GM23338 (cell line): ENCODE measurements around the gene MAZ. TPM values are rescaled to one million over a fixed set of nuclear protein-coding genes. Genes with fewer than 3 reads are reported as not detected.

Experiments used
- ATAC-seq: fragments of 200-7000 bp; cut with Tn5 transposase; 3 replicates; pipeline ENCODE4 v1.9.1; 2020
- DNase-seq: peaks from one replicate; pipeline ENCODE4 v3.0.0-alpha.2; 2015; ENCODE audit warnings: low spot score
- H2AFZ ChIP-seq: fragments of 200-600 bp; sonication (generic); 2 replicates; pipeline ENCODE4 v1.8.0; 2016; ENCODE audit warnings: antibody characterized with exemption, mild to moderate bottlenecking, moderate library complexity
- H3F3A ChIP-seq: fragments of 200-600 bp; sonication (generic); replicated peaks from 2 replicates; pipeline ENCODE4 v1.8.0; 2017; ENCODE audit warnings: antibody characterized with exemption, mixed run types, low read depth
- H3K27ac ChIP-seq: fragments of 200-600 bp; sonication (generic); 2 replicates; pipeline ENCODE4 v1.6.1; 2016; ENCODE audit warnings: low read depth
- H3K27me3 ChIP-seq: fragments of 200-600 bp; sonication (generic); 2 replicates; pipeline ENCODE4 v1.8.0; 2016; ENCODE audit warnings: mild to moderate bottlenecking, mixed run types, moderate library complexity; ENCODE audit not compliant: insufficient read depth
- H3K36me3 ChIP-seq: fragments of 200-600 bp; sonication (generic); 2 replicates; pipeline ENCODE4 v1.8.0; 2016; ENCODE audit warnings: mild to moderate bottlenecking; ENCODE audit not compliant: insufficient read depth
- H3K4me1 ChIP-seq: fragments of 200-600 bp; sonication (generic); 2 replicates; pipeline ENCODE4 v1.8.0; 2016; ENCODE audit warnings: mild to moderate bottlenecking, moderate library complexity; ENCODE audit not compliant: insufficient read depth
- H3K4me2 ChIP-seq: fragments of 200-600 bp; sonication (generic); 2 replicates; pipeline ENCODE4 v1.7.1; 2017; ENCODE audit warnings: mixed run types
- H3K4me3 ChIP-seq: fragments of 200-600 bp; sonication (generic); 2 replicates; pipeline ENCODE4 v1.6.1; 2016; ENCODE audit warnings: mixed run types
- H3K79me2 ChIP-seq: fragments of 200-600 bp; sonication (generic); replicated peaks from 2 replicates; pipeline ENCODE4 v1.8.0; 2017; ENCODE audit warnings: mild to moderate bottlenecking; ENCODE audit not compliant: insufficient read depth
- H3K9me2 ChIP-seq: fragments of 200-600 bp; sonication (generic); 2 replicates; pipeline ENCODE4 v1.8.0; 2017; ENCODE audit not compliant: insufficient read depth
- H4K20me1 ChIP-seq: fragments of 200-600 bp; sonication (generic); replicated peaks from 2 replicates; pipeline ENCODE4 v1.8.0; 2017; ENCODE audit warnings: mild to moderate bottlenecking; ENCODE audit not compliant: insufficient read depth
- H3K27ac Mint-ChIP-seq: 2 replicates; pipeline ENCODE4 v1.8.0; 2020; ENCODE audit warnings: inconsistent platforms, mild to moderate bottlenecking, moderate library complexity, mixed read lengths
- H3K27me3 Mint-ChIP-seq: 3 replicates; pipeline ENCODE4 v1.8.0; 2022; ENCODE audit warnings: low read depth, mild to moderate bottlenecking, moderate library complexity, mixed read lengths, inconsistent platforms; ENCODE audit not compliant: insufficient read depth, poor library complexity
- H3K36me3 Mint-ChIP-seq: 3 replicates; pipeline ENCODE4 v1.8.0; 2021; ENCODE audit warnings: low read depth, mild to moderate bottlenecking, inconsistent platforms, moderate library complexity, mixed read lengths
- H3K4me1 Mint-ChIP-seq: 3 replicates; pipeline ENCODE4 v1.8.0; 2020; ENCODE audit warnings: mild to moderate bottlenecking, inconsistent platforms, mixed read lengths
- H3K4me3 Mint-ChIP-seq: 3 replicates; pipeline ENCODE4 v1.8.0; 2021; ENCODE audit warnings: moderate library complexity, mild to moderate bottlenecking, inconsistent platforms, mixed read lengths
- H3K9me3 Mint-ChIP-seq: 3 replicates; pipeline ENCODE4 v1.8.0; 2020; ENCODE audit warnings: moderate library complexity, mild to moderate bottlenecking, inconsistent platforms, mixed read lengths
- CREB1 ChIP-seq: fragments of 250-450 bp; sonication (Bioruptor Pico); IDR thresholded peaks from 2 replicates; pipeline ENCODE4 v1.5.0; 2020; ENCODE audit warnings: low read depth, mild to moderate bottlenecking, moderate library complexity
- EZH2 ChIP-seq: fragments of 200-600 bp; sonication (generic); IDR thresholded peaks from one replicate; pipeline ENCODE4 v1.8.0; 2017; ENCODE audit warnings: antibody characterized with exemption, mild to moderate bottlenecking, low read depth; ENCODE audit not compliant: unreplicated experiment
- EZH2phosphoT487 ChIP-seq: fragments of 200-600 bp; sonication (generic); IDR thresholded peaks from one replicate; pipeline ENCODE4 v1.8.1; 2018; ENCODE audit warnings: antibody characterized with exemption; ENCODE audit not compliant: unreplicated experiment
- JUNB ChIP-seq: IDR thresholded peaks from one replicate; pipeline ENCODE4 v1.6.1; 2016; ENCODE audit warnings: antibody characterized with exemption; ENCODE audit not compliant: unreplicated experiment
- NANOG ChIP-seq: IDR thresholded peaks from 2 replicates; pipeline ENCODE4 v1.6.1; 2016; ENCODE audit warnings: antibody characterized with exemption, borderline replicate concordance
- POLR2AphosphoS5 ChIP-seq: IDR thresholded peaks from 2 replicates; pipeline ENCODE4 v1.6.1; 2016; ENCODE audit warnings: antibody characterized with exemption, low read depth
- STAT1 ChIP-seq: IDR thresholded peaks from one replicate; pipeline ENCODE4 v1.6.1; 2016; ENCODE audit warnings: antibody characterized with exemption; ENCODE audit not compliant: unreplicated experiment
- ZNF114 ChIP-seq: fragments of 250-450 bp; sonication (Bioruptor Pico); IDR thresholded peaks from 2 replicates; pipeline ENCODE4 v1.5.0; 2020; ENCODE audit warnings: mild to moderate bottlenecking, moderate library complexity
- ZNF331 ChIP-seq: fragments of 250-450 bp; sonication (Bioruptor Pico); IDR thresholded peaks from 2 replicates; pipeline ENCODE4 v1.5.0; 2020; ENCODE audit warnings: low read depth, mild to moderate bottlenecking, moderate library complexity
- polyA plus RNA-seq: library from polyadenylated mRNA; unstranded; fragments of >200 nt; fragmentation: Nextera tagmentation; extraction: Ambion mirVana; gene quantifications from 2 replicates; pipeline ENCODE4 v1.2.1, GENCODE V29; 2016
- total RNA-seq: library from RNA; depleted of rRNA; stranded (reverse); fragments of >200 nt; shearing (Covaris generic); gene quantifications from 2 replicates; pipeline ENCODE4 v1.2.3, GENCODE V29; 2014
- TF ChIP-seq, protein P1 (sequence below), 2 experiments: fragments of 200-600 bp in 1 of 2; sonication (generic) in 1 of 2; conservative IDR thresholded peaks; 2 replicates each; pipeline versions ENCODE4 v1.5.1 to v1.6.1; 2016 to 2017; ENCODE audit warnings: antibody characterized with exemption in 2 of 2, low read depth in 2 of 2, mild to moderate bottlenecking in 2 of 2, moderate library complexity in 1 of 2
- TF ChIP-seq, protein P2 (sequence below): IDR thresholded peaks from 2 replicates; pipeline ENCODE4 v1.6.1; 2016; ENCODE audit warnings: antibody characterized with exemption
- TF ChIP-seq, protein P3 (sequence below): IDR thresholded peaks from one replicate; pipeline ENCODE4 v1.6.1; 2018; ENCODE audit warnings: antibody characterized with exemption; ENCODE audit not compliant: unreplicated experiment

Gene MAZ
- total and polyA plus RNA-seq, 2 experiments from 2014 or later, result 155 to 270 TPM

DNA sequence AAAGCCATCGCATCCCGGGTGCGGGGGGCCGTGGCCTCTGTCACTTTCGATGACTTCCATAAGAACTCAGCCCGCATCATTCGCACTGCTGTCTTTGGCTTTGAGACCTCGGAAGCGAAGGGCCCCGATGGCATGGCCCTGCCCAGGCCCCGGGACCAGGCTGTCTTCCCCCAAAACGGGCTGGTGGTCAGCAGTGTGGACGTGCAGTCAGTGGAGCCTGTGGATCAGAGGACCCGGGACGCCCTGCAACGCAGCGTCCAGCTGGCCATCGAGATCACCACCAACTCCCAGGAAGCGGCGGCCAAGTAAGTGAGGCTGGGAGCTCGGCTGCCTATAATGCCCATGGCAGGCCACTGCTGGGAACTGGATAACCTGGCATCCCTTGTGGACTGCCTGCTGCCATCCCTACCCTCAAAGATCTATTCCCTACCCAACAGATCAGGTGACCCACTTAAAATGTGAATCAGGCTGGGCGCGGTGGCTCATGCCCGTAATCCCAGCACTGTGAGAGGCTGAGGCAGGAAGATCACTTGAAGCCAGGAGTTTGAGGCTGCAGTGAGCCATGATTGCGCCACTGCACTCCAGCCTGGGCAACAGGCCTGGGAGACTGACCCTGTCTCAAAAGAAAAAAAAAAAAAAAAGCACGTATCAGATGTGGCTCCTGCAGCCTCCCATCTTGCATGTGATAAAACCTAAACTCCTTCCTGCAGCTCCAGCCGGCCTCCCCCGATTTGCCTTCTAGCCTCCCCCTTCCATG is 38.4 kb downstream of the MAZ start:
- TF ChIP-seq JUNB, result no peak
- no peak for TF ChIP-seq ZNF331 (CRISPR knock-in tag)
- TF ChIP-seq POLR2AphosphoS5, result no peak
- no peak for TF ChIP-seq CREB1 (CRISPR knock-in tag)
- no peak for TF ChIP-seq EZH2phosphoT487
- TF ChIP-seq EZH2, result no peak
- TF ChIP-seq STAT1, result no peak
- no peaks in the 10 kb centered on the region for H3K4me1 ChIP-seq
- no peaks in the 10 kb centered on the region for H3F3A ChIP-seq
- no peaks in the 10 kb centered on the region for H3K79me2 ChIP-seq
- H3K4me2 ChIP-seq, result no peak overlapping the region
- H3K4me1 Mint-ChIP-seq, result peaks cover 8% of the 10 kb centered on the region; the same call in 2 of the 3 replicates
- H3K27ac ChIP-seq, result no peak overlapping the region
- H3K9me3 Mint-ChIP-seq, result no peaks in the 10 kb centered on the region; the same call in 2 of the 3 replicates
- H2AFZ ChIP-seq, result no peak overlapping the region
- H3K4me3 ChIP-seq, result no peak overlapping the region
- no peak for DNase-seq
- no peaks in the 10 kb centered on the region for H3K36me3 Mint-ChIP-seq
- no peak overlapping the region for H3K27ac Mint-ChIP-seq
- H3K27me3 Mint-ChIP-seq, result peaks cover 9% of the 10 kb centered on the region
- H3K4me3 Mint-ChIP-seq, result no peak overlapping the region
- no peaks in the 10 kb centered on the region for H3K9me2 ChIP-seq
- no peaks in the 10 kb centered on the region for H3K27me3 ChIP-seq
- H4K20me1 ChIP-seq, result no peaks in the 10 kb centered on the region
- H3K36me3 ChIP-seq, result no peaks in the 10 kb centered on the region
- no peak for ATAC-seq

DNA sequence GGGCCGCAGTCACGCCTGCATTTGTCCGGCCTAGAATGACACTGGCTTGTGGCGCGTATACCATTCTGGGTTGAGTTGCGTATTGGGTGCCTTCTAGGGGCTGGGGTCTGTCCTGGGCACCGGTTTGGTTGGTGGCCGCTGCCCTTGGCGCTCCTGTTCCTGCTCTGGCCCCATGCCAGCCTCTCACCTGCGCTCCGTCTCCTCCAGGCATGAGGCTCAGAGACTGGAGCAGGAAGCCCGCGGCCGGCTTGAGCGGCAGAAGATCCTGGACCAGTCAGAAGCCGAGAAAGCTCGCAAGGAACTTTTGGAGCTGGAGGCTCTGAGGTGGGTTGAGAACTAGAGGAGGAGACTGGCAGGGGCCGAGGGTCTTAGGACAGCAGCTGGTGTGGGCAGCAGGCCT is 39.3 kb downstream of the MAZ start:
- DNase-seq (no peak), ATAC-seq (no peak)
- no peak overlapping the region for H3K27ac ChIP-seq
- H3K27ac Mint-ChIP-seq, result no peak overlapping the region; the same call in 1 of the 2 replicates
- 0 out of 2 replicates have a peak, but pooled peaks cover under 1% of the 10 kb centered on the region for H3F3A ChIP-seq
- H3K27me3 ChIP-seq, result no peaks in the 10 kb centered on the region
- no peaks in the 10 kb centered on the region for H3K9me2 ChIP-seq
- peaks cover 12% of the 10 kb centered on the region for H3K4me1 Mint-ChIP-seq
- no peaks in the 10 kb centered on the region; the same call in 2 of the 3 replicates for H3K36me3 Mint-ChIP-seq
- TF ChIP-seq, protein P1, sequence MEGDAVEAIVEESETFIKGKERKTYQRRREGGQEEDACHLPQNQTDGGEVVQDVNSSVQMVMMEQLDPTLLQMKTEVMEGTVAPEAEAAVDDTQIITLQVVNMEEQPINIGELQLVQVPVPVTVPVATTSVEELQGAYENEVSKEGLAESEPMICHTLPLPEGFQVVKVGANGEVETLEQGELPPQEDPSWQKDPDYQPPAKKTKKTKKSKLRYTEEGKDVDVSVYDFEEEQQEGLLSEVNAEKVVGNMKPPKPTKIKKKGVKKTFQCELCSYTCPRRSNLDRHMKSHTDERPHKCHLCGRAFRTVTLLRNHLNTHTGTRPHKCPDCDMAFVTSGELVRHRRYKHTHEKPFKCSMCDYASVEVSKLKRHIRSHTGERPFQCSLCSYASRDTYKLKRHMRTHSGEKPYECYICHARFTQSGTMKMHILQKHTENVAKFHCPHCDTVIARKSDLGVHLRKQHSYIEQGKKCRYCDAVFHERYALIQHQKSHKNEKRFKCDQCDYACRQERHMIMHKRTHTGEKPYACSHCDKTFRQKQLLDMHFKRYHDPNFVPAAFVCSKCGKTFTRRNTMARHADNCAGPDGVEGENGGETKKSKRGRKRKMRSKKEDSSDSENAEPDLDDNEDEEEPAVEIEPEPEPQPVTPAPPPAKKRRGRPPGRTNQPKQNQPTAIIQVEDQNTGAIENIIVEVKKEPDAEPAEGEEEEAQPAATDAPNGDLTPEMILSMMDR (conservative IDR thresholded peaks at IDR 0.05; ENCODE audit: low read depth in 2 of 2), result no peak
- no peak for TF ChIP-seq JUNB
- TF ChIP-seq, protein P2, sequence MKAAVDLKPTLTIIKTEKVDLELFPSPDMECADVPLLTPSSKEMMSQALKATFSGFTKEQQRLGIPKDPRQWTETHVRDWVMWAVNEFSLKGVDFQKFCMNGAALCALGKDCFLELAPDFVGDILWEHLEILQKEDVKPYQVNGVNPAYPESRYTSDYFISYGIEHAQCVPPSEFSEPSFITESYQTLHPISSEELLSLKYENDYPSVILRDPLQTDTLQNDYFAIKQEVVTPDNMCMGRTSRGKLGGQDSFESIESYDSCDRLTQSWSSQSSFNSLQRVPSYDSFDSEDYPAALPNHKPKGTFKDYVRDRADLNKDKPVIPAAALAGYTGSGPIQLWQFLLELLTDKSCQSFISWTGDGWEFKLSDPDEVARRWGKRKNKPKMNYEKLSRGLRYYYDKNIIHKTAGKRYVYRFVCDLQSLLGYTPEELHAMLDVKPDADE, result no peak
- no peak for TF ChIP-seq ZNF114 (CRISPR knock-in tag)
- TF ChIP-seq, protein P3, sequence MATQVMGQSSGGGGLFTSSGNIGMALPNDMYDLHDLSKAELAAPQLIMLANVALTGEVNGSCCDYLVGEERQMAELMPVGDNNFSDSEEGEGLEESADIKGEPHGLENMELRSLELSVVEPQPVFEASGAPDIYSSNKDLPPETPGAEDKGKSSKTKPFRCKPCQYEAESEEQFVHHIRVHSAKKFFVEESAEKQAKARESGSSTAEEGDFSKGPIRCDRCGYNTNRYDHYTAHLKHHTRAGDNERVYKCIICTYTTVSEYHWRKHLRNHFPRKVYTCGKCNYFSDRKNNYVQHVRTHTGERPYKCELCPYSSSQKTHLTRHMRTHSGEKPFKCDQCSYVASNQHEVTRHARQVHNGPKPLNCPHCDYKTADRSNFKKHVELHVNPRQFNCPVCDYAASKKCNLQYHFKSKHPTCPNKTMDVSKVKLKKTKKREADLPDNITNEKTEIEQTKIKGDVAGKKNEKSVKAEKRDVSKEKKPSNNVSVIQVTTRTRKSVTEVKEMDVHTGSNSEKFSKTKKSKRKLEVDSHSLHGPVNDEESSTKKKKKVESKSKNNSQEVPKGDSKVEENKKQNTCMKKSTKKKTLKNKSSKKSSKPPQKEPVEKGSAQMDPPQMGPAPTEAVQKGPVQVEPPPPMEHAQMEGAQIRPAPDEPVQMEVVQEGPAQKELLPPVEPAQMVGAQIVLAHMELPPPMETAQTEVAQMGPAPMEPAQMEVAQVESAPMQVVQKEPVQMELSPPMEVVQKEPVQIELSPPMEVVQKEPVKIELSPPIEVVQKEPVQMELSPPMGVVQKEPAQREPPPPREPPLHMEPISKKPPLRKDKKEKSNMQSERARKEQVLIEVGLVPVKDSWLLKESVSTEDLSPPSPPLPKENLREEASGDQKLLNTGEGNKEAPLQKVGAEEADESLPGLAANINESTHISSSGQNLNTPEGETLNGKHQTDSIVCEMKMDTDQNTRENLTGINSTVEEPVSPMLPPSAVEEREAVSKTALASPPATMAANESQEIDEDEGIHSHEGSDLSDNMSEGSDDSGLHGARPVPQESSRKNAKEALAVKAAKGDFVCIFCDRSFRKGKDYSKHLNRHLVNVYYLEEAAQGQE, result no peak
- no peak for TF ChIP-seq NANOG
- no peak overlapping the region for H2AFZ ChIP-seq
- no peak overlapping the region for H3K4me3 ChIP-seq
- peaks cover 6% of the 10 kb centered on the region for H3K27me3 Mint-ChIP-seq
- no peaks in the 10 kb centered on the region for H3K36me3 ChIP-seq
- H3K79me2 ChIP-seq, result no peaks in the 10 kb centered on the region
- H4K20me1 ChIP-seq, result no peaks in the 10 kb centered on the region
- H3K4me2 ChIP-seq, result no peak overlapping the region
- no peaks in the 10 kb centered on the region; the same call in 2 of the 3 replicates for H3K9me3 Mint-ChIP-seq
- no peaks in the 10 kb centered on the region for H3K4me1 ChIP-seq
- H3K4me3 Mint-ChIP-seq, result no peak overlapping the region
